Endodermal cell (in vitro differentiated cells): ENCODE data around the gene ATG2B. TPM values are rescaled to one million over a fixed set of nuclear protein-coding genes. Genes with fewer than 3 reads are reported as not detected.
A peak's percentile ranks its signal among the peaks of the same experiment; 100 is the strongest.
"Not testable (repeated sequence)": the region's sequence is repeated elsewhere in the genome, so short reads cannot be mapped to it uniquely, and the experiment has no call there.

Experiments
- DNase-seq: peaks from one replicate; pipeline ENCODE4 v3.0.0-alpha.2; 2017
- H3K27ac ChIP-seq: 2 replicates; pipeline ENCODE4 v1.5.1; 2013; ENCODE audit warnings: mild to moderate bottlenecking, low read depth, low read length, moderate library complexity
- H3K27me3 ChIP-seq: 2 replicates; pipeline ENCODE4 v1.6.1; 2013; ENCODE audit warnings: mild to moderate bottlenecking, low read length, moderate library complexity; ENCODE audit not compliant: insufficient read depth, control insufficient read depth, poor library complexity, severe bottlenecking
- H3K36me3 ChIP-seq: 2 replicates; pipeline ENCODE4 v1.7.0; 2013; ENCODE audit warnings: mild to moderate bottlenecking, low read length, moderate library complexity; ENCODE audit not compliant: control insufficient read depth, insufficient read depth
- H3K4me1 ChIP-seq: one replicate; pipeline ENCODE4 v1.7.0; 2013; ENCODE audit warnings: low read length; ENCODE audit not compliant: control insufficient read depth, insufficient read depth
- H3K4me3 ChIP-seq: 2 replicates; pipeline ENCODE4 v1.5.1; 2013; ENCODE audit warnings: mild to moderate bottlenecking, low read length, moderate library complexity
- H3K9ac ChIP-seq: 2 replicates; pipeline ENCODE4 v1.6.1; 2013; ENCODE audit warnings: mild to moderate bottlenecking, low read length, moderate library complexity; ENCODE audit not compliant: poor library complexity, severe bottlenecking; ENCODE audit errors: extremely low read depth
- H3K9me3 ChIP-seq: 2 replicates; pipeline ENCODE4 v1.6.1; 2013; ENCODE audit warnings: mild to moderate bottlenecking, low read length, moderate library complexity; ENCODE audit not compliant: control insufficient read depth
- H3K27ac Mint-ChIP-seq: 2 replicates; pipeline ENCODE4 v1.8.0; 2020; ENCODE audit warnings: mixed read lengths
- H3K27me3 Mint-ChIP-seq: 2 replicates; pipeline ENCODE4 v1.8.0; 2021; ENCODE audit warnings: mild to moderate bottlenecking, mixed read lengths; ENCODE audit not compliant: insufficient read depth
- H3K36me3 Mint-ChIP-seq: 2 replicates; pipeline ENCODE4 v1.8.0; 2020; ENCODE audit warnings: low read depth, mixed read lengths
- H3K4me1 Mint-ChIP-seq: 2 replicates; pipeline ENCODE4 v1.8.0; 2020; ENCODE audit warnings: mixed read lengths
- H3K4me3 Mint-ChIP-seq: 2 replicates; pipeline ENCODE4 v1.8.0; 2020; ENCODE audit warnings: mild to moderate bottlenecking, moderate library complexity, mixed read lengths
- H3K9me3 Mint-ChIP-seq: 2 replicates; pipeline ENCODE4 v1.8.0; 2020; ENCODE audit warnings: mild to moderate bottlenecking, mixed read lengths
- WGBS, 2 experiments: methylation state at CpG; one replicate each; pipeline versions ENCODE4 v1.1.5 to v1.1.7; 2013; ENCODE audit warnings: missing lambda C conversion rate in 2 of 2, mixed read lengths in 1 of 2; ENCODE audit not compliant: insufficient coverage in 1 of 2, insufficient read length in 1 of 2; 5-methylcytosine and 5-hydroxymethylcytosine counted together
- total RNA-seq, 2 donors: library from RNA; stranded (reverse); fragmentation: NEBNext Ultra II Directional in 1 of 2; extraction: Animal tissue kit (Norgen Biotek cat#: 25700) in 1 of 2; gene quantifications; 2 replicates in 1 of 2; 3 replicates in 1 of 2; pipeline ENCODE4 v1.2.1, GENCODE V29; 2021
- TF ChIP-seq, protein P1 (sequence below): fragments of 200-600 bp; sonication (generic); conservative IDR thresholded peaks from 2 replicates; pipeline ENCODE4 v1.5.0; 2021; ENCODE audit warnings: antibody characterized with exemption, mild to moderate bottlenecking

The ATG2B gene
- total RNA-seq, 2 donors from 2014 or later: 9.7 to 14.1 TPM

DNA sequence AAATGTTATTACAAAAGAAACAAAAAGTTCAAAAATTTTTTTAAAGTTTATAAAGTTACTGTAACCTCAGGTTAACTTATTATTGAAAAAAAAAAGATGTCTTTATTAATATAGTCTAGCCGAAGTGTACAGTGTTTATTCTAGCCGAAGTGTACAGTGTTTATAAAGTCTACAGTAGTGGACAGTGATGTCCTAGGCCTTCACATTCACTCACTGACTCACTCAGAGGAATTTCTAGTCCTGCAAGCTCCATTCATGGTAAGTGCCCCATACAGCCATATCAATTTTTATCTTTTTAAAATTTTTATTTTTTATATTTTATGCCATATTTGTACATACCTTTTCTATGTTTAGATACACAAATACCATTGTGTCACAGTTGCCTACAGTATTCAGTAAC, 10.4 kb downstream of the ATG2B start:
- peaks cover 5% of the 10 kb centered on the region for H3K36me3 ChIP-seq
- H3K4me1 ChIP-seq: no peaks in the 10 kb centered on the region
- H3K27me3 Mint-ChIP-seq: no peaks in the 10 kb centered on the region
- no peak overlapping the region for H3K9ac ChIP-seq
- H3K9me3 Mint-ChIP-seq: no peaks in the 10 kb centered on the region
- whole genome bisulfite sequencing, 2 experiments: 85 to 94% methylated on average over 2 of the region's 2 CpGs
- no peak overlapping the region for H3K27ac Mint-ChIP-seq
- TF ChIP-seq, protein P1, sequence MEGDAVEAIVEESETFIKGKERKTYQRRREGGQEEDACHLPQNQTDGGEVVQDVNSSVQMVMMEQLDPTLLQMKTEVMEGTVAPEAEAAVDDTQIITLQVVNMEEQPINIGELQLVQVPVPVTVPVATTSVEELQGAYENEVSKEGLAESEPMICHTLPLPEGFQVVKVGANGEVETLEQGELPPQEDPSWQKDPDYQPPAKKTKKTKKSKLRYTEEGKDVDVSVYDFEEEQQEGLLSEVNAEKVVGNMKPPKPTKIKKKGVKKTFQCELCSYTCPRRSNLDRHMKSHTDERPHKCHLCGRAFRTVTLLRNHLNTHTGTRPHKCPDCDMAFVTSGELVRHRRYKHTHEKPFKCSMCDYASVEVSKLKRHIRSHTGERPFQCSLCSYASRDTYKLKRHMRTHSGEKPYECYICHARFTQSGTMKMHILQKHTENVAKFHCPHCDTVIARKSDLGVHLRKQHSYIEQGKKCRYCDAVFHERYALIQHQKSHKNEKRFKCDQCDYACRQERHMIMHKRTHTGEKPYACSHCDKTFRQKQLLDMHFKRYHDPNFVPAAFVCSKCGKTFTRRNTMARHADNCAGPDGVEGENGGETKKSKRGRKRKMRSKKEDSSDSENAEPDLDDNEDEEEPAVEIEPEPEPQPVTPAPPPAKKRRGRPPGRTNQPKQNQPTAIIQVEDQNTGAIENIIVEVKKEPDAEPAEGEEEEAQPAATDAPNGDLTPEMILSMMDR: no peak
- peaks cover 4% of the 10 kb centered on the region for H3K36me3 Mint-ChIP-seq
- no peak for DNase-seq
- H3K4me3 Mint-ChIP-seq: no peak overlapping the region
- peaks cover 10% of the 10 kb centered on the region for H3K4me1 Mint-ChIP-seq
- no peak overlapping the region for H3K4me3 ChIP-seq
- H3K9me3 ChIP-seq: no peaks in the 10 kb centered on the region
- no peak overlapping the region for H3K27ac ChIP-seq
- H3K27me3 ChIP-seq: no peaks in the 10 kb centered on the region

DNA sequence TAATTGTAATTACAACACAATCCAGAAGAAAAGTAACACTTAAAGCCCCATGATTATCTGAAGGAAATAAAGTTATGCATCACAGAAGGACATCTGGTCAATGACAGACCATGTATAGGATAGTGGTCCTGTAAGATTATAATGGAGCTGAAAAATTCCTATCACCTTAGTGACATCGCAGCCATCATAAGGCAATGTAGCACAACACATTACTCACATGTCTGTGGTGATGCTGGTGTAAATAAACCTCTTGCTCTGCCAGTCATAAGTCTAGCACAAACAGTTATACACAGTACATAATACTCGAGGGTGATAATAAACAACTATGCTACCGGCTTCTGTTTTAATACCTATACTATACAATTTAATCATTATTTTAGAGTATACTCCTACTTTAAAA, 11.2 kb downstream of the ATG2B start:
- 87 to 100% methylated on average over 1 to 3 of the region's 3 CpGs for WGBS, 2 experiments
- Histone ChIP-seq H3K9ac (no peak overlapping the region), H3K4me3 (no peak overlapping the region), H3K36me3 (peaks cover 5% of the 10 kb centered on the region), H3K27ac (no peak overlapping the region), H3K27me3 (no peaks in the 10 kb centered on the region), H3K4me1 (no peaks in the 10 kb centered on the region), H3K9me3 (no peaks in the 10 kb centered on the region)
- TF ChIP-seq, protein P1: no peak
- H3K4me1 Mint-ChIP-seq: peaks cover 10% of the 10 kb centered on the region
- H3K36me3 Mint-ChIP-seq: peaks cover 4% of the 10 kb centered on the region
- no peak overlapping the region for H3K4me3 Mint-ChIP-seq
- no peaks in the 10 kb centered on the region for H3K27me3 Mint-ChIP-seq
- no peak for DNase-seq
- no peaks in the 10 kb centered on the region for H3K9me3 Mint-ChIP-seq
- no peak overlapping the region for H3K27ac Mint-ChIP-seq

DNA sequence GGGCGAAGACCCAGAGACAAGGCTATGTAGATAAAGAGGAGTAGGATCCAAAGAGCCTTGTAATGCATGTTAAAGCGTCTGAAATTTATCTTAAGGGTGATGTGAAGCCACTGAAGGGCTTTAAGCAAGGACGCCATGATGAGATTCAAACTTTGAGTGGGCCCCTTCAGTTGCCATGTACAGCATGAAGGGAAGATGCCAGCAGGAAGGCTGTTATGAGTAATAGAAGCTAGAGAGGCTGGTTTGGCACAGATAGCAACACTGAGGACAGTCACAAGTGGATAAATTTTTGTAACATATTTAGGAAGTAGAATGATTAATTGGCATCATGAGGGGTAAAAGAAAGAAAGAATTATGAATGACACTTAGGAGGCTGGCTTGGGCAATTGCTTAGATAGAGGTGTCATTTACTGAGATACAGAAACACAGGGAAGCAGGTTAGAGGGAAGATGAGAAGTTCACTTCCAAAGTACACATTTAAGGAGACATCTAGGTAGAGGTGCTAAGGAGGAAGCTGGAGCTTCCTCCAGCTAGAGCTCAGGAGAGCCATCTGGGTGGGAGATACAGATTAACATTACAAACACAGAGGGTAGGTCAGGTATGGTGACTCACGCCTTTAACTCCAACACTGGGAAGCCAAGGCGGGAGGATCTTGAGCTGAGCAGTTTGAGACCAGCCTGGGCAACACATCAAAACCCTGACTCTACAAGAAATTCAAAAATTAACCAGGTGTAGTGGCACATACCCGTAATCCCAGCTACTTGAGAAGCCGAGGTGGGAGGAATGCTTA, 13.7 kb downstream of the ATG2B start:
- WGBS, 2 experiments: 77 to 87% methylated on average over 5 to 7 of the region's 7 CpGs
- peak overlapping the region; percentile 6 for H3K27ac Mint-ChIP-seq
- Histone ChIP-seq H3K9me3 (no peaks in the 10 kb centered on the region), H3K27me3 (no peaks in the 10 kb centered on the region), H3K36me3 (peaks cover 4% of the 10 kb centered on the region), H3K9ac (no peak overlapping the region), H3K4me3 (no peak overlapping the region), H3K27ac (no peak overlapping the region), H3K4me1 (no peaks in the 10 kb centered on the region)
- peaks cover 10% of the 10 kb centered on the region for H3K4me1 Mint-ChIP-seq
- TF ChIP-seq, protein P1: no peak
- H3K27me3 Mint-ChIP-seq: no peaks in the 10 kb centered on the region
- peak; percentile 77 for DNase-seq
- H3K9me3 Mint-ChIP-seq: no peaks in the 10 kb centered on the region
- no peak overlapping the region for H3K4me3 Mint-ChIP-seq
- H3K36me3 Mint-ChIP-seq: peaks cover under 1% of the 10 kb centered on the region

DNA sequence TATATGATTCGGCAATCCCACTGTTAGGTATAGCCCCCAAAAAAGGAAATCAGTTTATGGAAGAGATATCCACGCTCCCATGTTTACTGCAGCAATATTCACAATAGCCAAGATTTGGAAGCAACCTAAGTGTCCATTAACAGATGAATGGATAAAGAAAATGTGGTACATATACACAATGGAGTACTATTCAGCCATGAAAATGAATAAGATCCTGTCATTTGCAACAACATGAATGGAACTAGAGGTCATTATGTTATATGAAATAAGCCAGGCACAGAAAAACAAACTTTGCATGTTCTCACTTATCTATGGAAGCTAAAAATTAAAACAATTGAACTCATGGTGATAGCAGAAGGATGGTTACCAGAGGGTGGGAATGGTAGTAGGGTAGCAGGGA, 15.2 kb downstream of the ATG2B start:
- not testable (repeated sequence) for H3K4me3 ChIP-seq, H3K4me1 ChIP-seq, H3K9ac ChIP-seq, H3K4me3 Mint-ChIP-seq, DNase-seq, H3K9me3 Mint-ChIP-seq, H3K27ac Mint-ChIP-seq, H3K27me3 Mint-ChIP-seq, H3K36me3 ChIP-seq, H3K27me3 ChIP-seq, H3K27ac ChIP-seq, H3K9me3 ChIP-seq, H3K36me3 Mint-ChIP-seq
- WGBS, 2 experiments: 93 to 100% methylated on average over 2 of the region's 2 CpGs
- peaks cover 10% of the 10 kb centered on the region for H3K4me1 Mint-ChIP-seq
